ENCODE data around the gene SIT1. TPM values are rescaled to one million over a fixed set of nuclear protein-coding genes. Genes with fewer than 3 reads are reported as not detected.

Gene SIT1
- total RNA-seq, 1 donor from 2014 or later, result not detected

DNA sequence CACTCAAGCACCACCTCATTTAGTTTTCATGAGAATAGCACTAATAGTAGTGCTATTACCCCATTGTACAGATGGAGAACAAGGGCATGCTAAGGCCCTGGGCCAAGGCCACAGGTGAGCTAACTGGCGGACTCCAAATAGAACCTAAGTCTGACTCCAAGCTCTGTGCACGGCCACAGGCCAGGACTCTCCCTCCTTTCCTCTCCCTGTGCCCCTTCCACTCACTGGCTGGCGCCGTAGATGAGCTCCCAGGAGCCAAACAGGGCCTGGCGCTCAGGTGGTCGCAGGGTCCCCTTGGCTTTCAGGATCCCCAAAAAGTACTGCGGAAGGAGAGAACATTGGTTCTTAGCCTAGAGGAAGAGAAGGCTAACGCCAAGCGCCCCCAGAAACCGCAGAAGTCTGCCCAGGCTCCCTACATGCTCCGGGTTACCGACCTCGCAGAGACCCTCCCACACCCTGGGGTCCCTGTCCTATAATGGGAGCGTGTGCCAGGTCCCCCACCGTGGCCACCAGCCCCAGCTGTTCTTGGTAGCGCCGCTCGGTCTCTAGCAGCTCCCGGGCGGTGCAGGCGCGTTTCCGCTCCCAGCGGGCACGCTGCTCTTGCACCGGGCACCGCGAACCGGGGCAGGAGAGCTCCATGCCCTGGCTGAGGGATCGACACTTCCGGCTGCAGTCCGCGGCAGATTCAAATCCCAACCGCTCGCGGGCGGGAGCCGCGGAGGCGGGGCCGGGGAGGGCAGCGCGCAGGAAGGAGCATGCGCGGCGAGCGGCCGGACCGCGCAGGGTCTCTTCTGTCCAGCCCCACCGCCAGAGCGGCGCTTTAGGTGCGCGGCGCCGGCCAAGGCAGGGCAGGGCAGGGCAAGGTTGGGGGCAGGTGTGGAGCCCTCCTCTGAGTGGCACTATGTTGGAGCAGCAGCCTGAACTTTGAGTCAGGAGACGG, 14.1 kb upstream of the SIT1 start, which contains the start of gene ARHGEF39:
TSS of gene ARHGEF39 (minus strand) at position 665 of the 940 bp plus-strand sequence. CDS start at position 639, 26 bp downstream.
- ATAC-seq (peak; percentile 92), DNase-seq (ENCODE audit: missing footprints) (peak; percentile 90)
- intact Hi-C loops (cut with DNase I), result no loop called here

DNA sequence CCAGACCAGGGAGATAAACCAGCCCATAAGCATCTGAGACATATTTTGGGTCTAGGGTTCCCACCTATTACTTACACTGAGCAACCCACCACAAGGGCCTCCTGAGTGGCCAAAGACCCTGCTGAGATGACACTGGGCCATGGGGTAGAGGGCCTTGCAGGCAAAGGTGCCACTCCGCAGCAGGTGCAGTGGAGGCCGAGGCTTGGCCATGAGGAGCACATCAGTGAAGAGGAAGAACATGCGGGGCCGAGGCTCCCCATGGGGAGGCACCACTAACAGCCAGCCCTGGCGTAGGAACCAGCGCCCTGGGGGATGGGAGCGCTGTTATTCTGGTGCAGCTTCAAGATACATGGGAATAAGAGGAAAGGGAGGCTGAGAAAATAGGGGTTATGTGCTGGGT, 11.7 kb upstream of the SIT1 start:
- DNase-seq (ENCODE audit: missing footprints), result no peak
- intact Hi-C loops (cut with DNase I), result no loop called here
- no peak for ATAC-seq

GRCh38 chr9:35661756-35662350, 11.1 kb upstream of the SIT1 start:
- intact Hi-C loops (cut with DNase I), result loop anchor here (2.0 kb wide), 1 partner anchor 29 kb away; no protein-coding TSS in a partner anchor
- no peak for ATAC-seq
- DNase-seq (ENCODE audit: missing footprints), result no peak

- ATAC-seq (no peak), DNase-seq (ENCODE audit: missing footprints) (no peak)
- intact Hi-C loops (cut with DNase I), result loop anchor here (2.0 kb wide), 1 partner anchor 30 kb away; no protein-coding TSS in a partner anchor
Observed at GRCh38 chr9:35660966-35661415, 10.3 kb upstream of the SIT1 start.

- DNase-seq (ENCODE audit: missing footprints), result no peak
- intact Hi-C loops (cut with DNase I), result loop anchor here (2.0 to 5.0 kb wide), 3 partner anchors 55 to 168 kb away; partner anchors contain the start of genes FAM221B, TESK1 and TMEM8B
- ATAC-seq, result peak; percentile 2
Observed at GRCh38 chr9:35659340-35659739, 8.6 kb upstream of the SIT1 start.

GRCh38 chr9:35658968-35659220, 8.2 kb upstream of the SIT1 start:
- DNase-seq (ENCODE audit: missing footprints) (no peak), ATAC-seq (peak; percentile 9)
- intact Hi-C loops (cut with DNase I), result loop anchor here (2.0 to 5.0 kb wide), 3 partner anchors 54 to 168 kb away; partner anchors contain the start of genes FAM221B, TESK1 and TMEM8B

- ATAC-seq, result peak; percentile 88
Observed at GRCh38 chr9:35658137-35658967, 7.6 kb upstream of the SIT1 start, which contains the start of gene CCDC107. Gene CCDC107 (plus strand): TSS chr9:35658292. CDS start chr9:35658380, 88 bp downstream.

DNA sequence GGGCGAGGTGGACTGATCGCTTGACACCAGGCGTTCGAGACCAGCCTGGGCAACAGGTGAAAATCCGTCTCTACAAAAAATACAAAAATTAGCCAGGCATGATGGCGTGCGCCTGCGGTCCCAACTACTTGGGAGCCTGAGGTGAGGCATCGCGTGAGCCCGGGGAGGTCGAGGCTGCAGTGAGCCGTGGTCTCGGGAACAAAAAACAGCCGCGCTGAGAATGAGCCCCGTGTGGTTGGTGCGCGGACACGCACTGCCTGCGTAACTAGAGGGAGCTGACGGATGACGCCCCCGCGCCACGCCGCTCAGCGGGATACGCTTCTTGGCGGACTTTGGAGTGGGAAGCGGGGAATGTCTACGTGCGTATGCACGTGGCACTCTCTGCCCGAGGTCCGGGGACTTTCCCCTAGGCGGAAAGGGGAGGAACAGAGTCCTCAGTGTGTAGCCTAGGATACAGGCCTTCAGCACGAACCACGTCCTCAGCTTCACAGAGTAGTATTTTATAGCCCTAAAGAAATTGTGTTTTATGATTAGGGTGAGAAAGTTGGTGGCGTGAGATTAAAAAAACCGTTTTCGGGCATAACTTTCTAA, 6.9 kb upstream of the SIT1 start, which contains the start of gene RMRP:
TSS of gene RMRP (minus strand) at position 474 of the 591 bp plus-strand sequence.
- DNase-seq (ENCODE audit: missing footprints), result peak; percentile 97
- intact Hi-C loops (cut with DNase I), result loop anchor here (2.0 to 5.0 kb wide), 3 partner anchors 53 to 170 kb away; partner anchors contain the start of genes FAM221B, TESK1 and TMEM8B
- ATAC-seq, result peak; percentile 97

More at GRCh38 chr9:35658137-35658967, 7.6 kb upstream of the SIT1 start, which contains the start of gene CCDC107:
- intact Hi-C loops (cut with DNase I), result loop anchor here (2.0 to 5.0 kb wide), 3 partner anchors 54 to 169 kb away; partner anchors contain the start of genes FAM221B, TESK1 and TMEM8B
- peak; percentile 93 for DNase-seq (ENCODE audit: missing footprints)

- ATAC-seq (peak; percentile 8), DNase-seq (ENCODE audit: missing footprints) (no peak)
- intact Hi-C loops (cut with DNase I), result loop anchor here (5.0 kb wide), 1 partner anchor 170 kb away; the partner anchor contains the start of genes FAM221B and TMEM8B
Observed at GRCh38 chr9:35656831-35657545, 6.3 kb upstream of the SIT1 start.

DNA sequence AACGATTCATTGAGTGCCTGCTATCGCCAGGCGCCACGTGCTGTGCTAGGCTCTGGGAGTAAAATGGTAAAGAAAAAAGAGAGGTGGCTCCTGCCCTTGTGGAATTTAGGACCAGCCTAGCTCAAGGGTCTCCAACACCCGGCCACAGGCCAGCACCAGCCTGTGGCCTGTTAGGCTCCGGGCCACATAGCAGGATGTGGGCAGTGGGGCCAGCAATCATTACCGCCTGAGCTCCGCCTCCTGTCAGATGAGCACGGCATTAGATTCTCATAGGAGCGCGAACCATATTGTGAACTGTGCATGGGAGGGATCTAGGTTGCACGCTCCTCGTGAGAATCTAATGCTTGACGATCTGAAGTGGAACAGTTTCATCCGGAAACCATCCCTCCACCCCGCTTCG, 5.6 kb upstream of the SIT1 start:
- DNase-seq (ENCODE audit: missing footprints) (no peak), ATAC-seq (no peak)
- intact Hi-C loops (cut with DNase I), result loop anchor here (5.0 kb wide), 1 partner anchor 171 kb away; the partner anchor contains the start of genes FAM221B and TMEM8B

DNA sequence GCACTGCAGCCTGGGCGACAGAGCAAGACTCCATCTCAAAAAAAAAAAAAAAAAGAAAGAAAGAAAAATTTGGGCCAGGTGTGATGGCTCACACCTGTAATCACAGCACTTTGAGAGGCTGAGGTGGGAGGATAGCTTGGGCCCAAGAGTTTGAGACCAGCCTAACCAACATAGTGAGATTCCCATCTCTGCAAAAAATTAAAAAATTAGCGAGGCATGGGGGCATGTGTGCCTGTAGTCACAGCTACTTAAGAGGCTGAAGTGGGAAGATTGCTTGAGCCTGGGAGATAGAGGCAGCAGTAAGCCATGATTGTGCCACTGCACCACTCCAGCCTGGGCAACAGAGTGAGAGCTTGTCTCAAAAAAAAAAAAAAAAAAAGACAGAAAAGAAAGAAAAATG, 2.9 kb upstream of the SIT1 start:
- DNase-seq (ENCODE audit: missing footprints) (no peak), ATAC-seq (no peak)
- intact Hi-C loops (cut with DNase I), result loop anchor here (1.0 kb wide), 1 partner anchor 101 kb away; the partner anchor contains the start of gene MSMP

DNA sequence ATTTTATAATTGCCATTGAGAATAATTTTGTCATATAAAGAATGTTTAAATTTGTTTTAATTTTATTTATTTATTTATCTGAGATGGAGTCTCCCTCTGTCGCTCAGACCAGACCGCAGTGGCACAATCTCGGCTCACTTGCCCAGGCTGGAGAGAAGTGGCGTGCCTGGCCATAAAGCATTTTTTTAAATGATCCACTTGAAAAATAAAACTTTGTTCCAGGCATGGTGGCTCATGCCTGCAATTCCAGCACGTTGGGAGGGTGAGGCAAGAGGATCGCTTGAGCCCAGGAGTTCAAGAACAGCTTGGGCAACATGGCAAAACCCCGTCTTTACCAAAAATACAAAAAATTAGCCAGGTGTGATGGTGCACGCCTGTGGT, 2.1 kb upstream of the SIT1 start:
- ATAC-seq (no peak), DNase-seq (ENCODE audit: missing footprints) (no peak)
- intact Hi-C loops (cut with DNase I), result loop anchor here (1.0 kb wide), 1 partner anchor 101 kb away; the partner anchor contains the start of gene MSMP

- no peak for ATAC-seq
- no peak for DNase-seq (ENCODE audit: missing footprints)
- intact Hi-C loops (cut with DNase I), result no loop called here
Observed at GRCh38 chr9:35651956-35652828, 1.5 kb upstream of the SIT1 start.

GRCh38 chr9:35649431-35650340, 1.0 kb downstream of the SIT1 start:
- intact Hi-C loops (cut with DNase I), result loop anchor here (10.0 kb wide), 1 partner anchor 235 kb away; no protein-coding TSS in a partner anchor
- no peak for DNase-seq (ENCODE audit: missing footprints)
- no peak for ATAC-seq

Measured in Right ventricle myocardium inferior (tissue), 1 donor.